ENCODE data around the gene ELOF1. TPM values are rescaled to one million over a fixed set of nuclear protein-coding genes. Genes with fewer than 3 reads are reported as not detected.

The ELOF1 gene
- total and polyA plus RNA-seq, 7 donors, result 27.2 to 67.3 (median 47.9) TPM

GRCh38 chr19:11530432-11530831, 28.6 kb downstream of the ELOF1 start:
- Histone ChIP-seq H3K4me3 (no peak overlapping the region), H3K36me3 (peaks cover 0 to 7% (median 1%) of the 10 kb centered on the region in 4 donors), H3K27me3 (no peaks in the 10 kb centered on the region), H3K27ac (peak overlapping the region; percentile 83 to 95 (median 92)), H3K9me3 (no peaks in the 10 kb centered on the region), H3K4me1 (peaks cover 0 to 45% (median 36%) of the 10 kb centered on the region in 4 donors)
- intact Hi-C loops (cut with DNase I), result no loop called here
- WGBS, 2 donors, result 20 to 24% methylated on average over 9 of the region's 9 CpGs
- TF ChIP-seq EP300 (IDR thresholded peaks at IDR 0.05) (no peak), POLR2AphosphoS5 (IDR thresholded peaks at IDR 0.05) (peak in 3 of 4 donors; percentile 8 to 48 (median 42)), CTCF (IDR thresholded peaks at IDR 0.05) (peak in 1 of 4 experiments; percentile 15)
- DNase-seq, result peak; percentile 91

GRCh38 chr19:11528551-11529341, 30.3 kb downstream of the ELOF1 start, which contains the start of gene ECSIT:
Gene ECSIT, minus strand, starts transcription at chr19:11529134. Its CDS starts 9,964 bp downstream, at chr19:11519170.
- H3K27ac ChIP-seq, result peak within 1 kb of the TSS; percentile 83 to 95 (median 92)
- H3K27me3 ChIP-seq, result no peaks in the 10 kb centered on the region
- peak within 1 kb of the TSS; percentile 67 to 92 (median 82) for H3K4me3 ChIP-seq
- H3K4me1 ChIP-seq, result peaks cover 0 to 36% (median 27%) of the 10 kb centered on the region in 4 donors
- intact Hi-C loops (cut with DNase I), result loop anchor here (2.0 to 5.0 kb wide), 2 partner anchors 24 to 34 kb away; partner anchors contain the start of gene ZNF653
- 0 to 1% methylated on average over 47 of the region's 47 CpGs for WGBS, 2 donors
- peak; percentile 99 for DNase-seq
- peaks cover 0 to 19% (median 3%) of the 10 kb centered on the region in 4 donors for H3K36me3 ChIP-seq
- TF ChIP-seq EP300 (IDR thresholded peaks at IDR 0.05) (no peak), POLR2A (IDR thresholded peaks at IDR 0.05) (peak in 1 of 2 donors; percentile 17), POLR2AphosphoS5 (IDR thresholded peaks at IDR 0.05) (peak; percentile 54 to 78 (median 75)), CTCF (IDR thresholded peaks at IDR 0.05) (no peak)
- no peaks in the 10 kb centered on the region for H3K9me3 ChIP-seq

- Histone ChIP-seq H3K27me3 (no peaks in the 10 kb centered on the region), H3K36me3 (peaks cover 8 to 85% (median 18%) of the 10 kb centered on the region in 4 donors), H3K9me3 (no peaks in the 10 kb centered on the region), H3K4me3 (no peak overlapping the region), H3K4me1 (no peaks in the 10 kb centered on the region), H3K27ac (no peak overlapping the region)
- DNase-seq, result no peak
- TF ChIP-seq EP300 (IDR thresholded peaks at IDR 0.05) (no peak), CTCF (IDR thresholded peaks at IDR 0.05) (no peak), POLR2A (IDR thresholded peaks at IDR 0.05) (no peak), POLR2AphosphoS5 (IDR thresholded peaks at IDR 0.05) (no peak)
- intact Hi-C loops (cut with DNase I), result no loop called here
- 92 to 96% methylated on average over 9 of the region's 9 CpGs for WGBS, 2 donors
Observed at GRCh38 chr19:11519138-11519537, 39.9 kb downstream of the ELOF1 start.

DNA sequence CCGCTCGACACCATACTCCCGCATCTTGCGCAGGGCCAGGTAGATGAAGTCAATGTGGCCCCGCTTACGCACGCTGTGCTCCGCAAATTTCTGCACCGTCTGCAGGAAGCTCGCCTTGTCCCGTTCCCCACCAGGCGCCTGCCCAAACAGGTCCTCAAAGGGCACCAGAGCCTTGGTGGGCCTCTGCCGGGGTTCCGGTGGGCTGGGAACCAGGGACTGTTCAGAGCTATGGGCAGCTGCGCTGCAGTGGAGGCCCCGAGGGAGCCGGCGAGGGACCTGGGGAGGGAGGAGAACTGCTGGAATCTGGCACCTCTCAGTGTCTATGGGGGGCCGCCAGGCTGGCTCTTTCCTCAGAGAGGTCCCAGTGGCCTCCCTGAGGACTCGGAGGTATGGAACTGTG, 45.1 kb downstream of the ELOF1 start:
- Histone ChIP-seq H3K4me3 (no peak overlapping the region), H3K27me3 (no peaks in the 10 kb centered on the region), H3K27ac (no peak overlapping the region), H3K36me3 (peaks cover 9 to 88% (median 31%) of the 10 kb centered on the region in 4 donors), H3K9me3 (no peaks in the 10 kb centered on the region), H3K4me1 (no peaks in the 10 kb centered on the region)
- intact Hi-C loops (cut with DNase I), result no loop called here
- no peak for TF ChIP-seq EP300 (IDR thresholded peaks at IDR 0.05)
- TF ChIP-seq POLR2AphosphoS5 (IDR thresholded peaks at IDR 0.05), result no peak
- TF ChIP-seq CTCF (IDR thresholded peaks at IDR 0.05), result no peak
- TF ChIP-seq POLR2A (IDR thresholded peaks at IDR 0.05), result no peak
- WGBS, 2 donors, result 97% methylated on average over 20 of the region's 20 CpGs
- no peak for DNase-seq
